HEK293 (cell line): ENCODE results near the gene OTUB2.

ENCODE experiments used
- BCL11A ChIP-seq: fragments of 450-650 bp; formaldehyde crosslinking; IDR thresholded peaks from 2 replicates; pipeline ENCODE4 v1.5.1; 2016; ENCODE audit warnings: low read depth, missing biosample characterization, missing genetic modification characterization
- CTCF ChIP-seq: fragments of 450-650 bp; formaldehyde crosslinking; IDR thresholded peaks from 2 replicates; pipeline ENCODE4 v1.5.1; 2016; ENCODE audit warnings: missing biosample characterization, missing genetic modification characterization
- PATZ1 ChIP-seq: fragments of 450-650 bp; formaldehyde crosslinking; IDR thresholded peaks from 2 replicates; pipeline ENCODE4 v1.5.1; 2016; ENCODE audit warnings: missing biosample characterization, missing genetic modification characterization
- REST ChIP-seq: fragments of 450-650 bp; formaldehyde crosslinking; IDR thresholded peaks from 2 replicates; pipeline ENCODE4 v1.5.1; 2016; ENCODE audit warnings: missing biosample characterization, missing genetic modification characterization
- ZBTB49 ChIP-seq: fragments of 450-650 bp; formaldehyde crosslinking; IDR thresholded peaks from 2 replicates; pipeline ENCODE4 v1.5.1; 2016; ENCODE audit warnings: missing biosample characterization, missing genetic modification characterization, low read depth
- ZNF121 ChIP-seq: fragments of 450-650 bp; formaldehyde crosslinking; IDR thresholded peaks from 2 replicates; pipeline ENCODE4 v1.5.1; 2016; ENCODE audit warnings: missing biosample characterization, missing genetic modification characterization
- ZNF19 ChIP-seq: fragments of 450-650 bp; formaldehyde crosslinking; IDR thresholded peaks from 2 replicates; pipeline ENCODE4; 2016; ENCODE audit warnings: missing biosample characterization, missing genetic modification characterization, low read depth
- ZNF248 ChIP-seq: fragments of 450-650 bp; formaldehyde crosslinking; IDR thresholded peaks from 2 replicates; pipeline ENCODE4 v1.5.1; 2017; ENCODE audit warnings: missing biosample characterization, missing genetic modification characterization
- ZNF274 ChIP-seq, 2 experiments: fragments of 200-500 bp in 1 of 2; fragments of 450-650 bp in 1 of 2; sonication (Bioruptor generic) in 1 of 2; formaldehyde crosslinking in 1 of 2; IDR thresholded peaks; 2 replicates each; pipeline versions ENCODE4 v1.5.1 to v1.6.1; 2014 to 2016; ENCODE audit warnings: borderline replicate concordance in 1 of 2, inconsistent platforms in 1 of 2, low read length in 1 of 2, missing biosample characterization in 1 of 2, missing genetic modification characterization in 1 of 2
- ZNF37A ChIP-seq: fragments of 450-650 bp; IDR thresholded peaks from 2 replicates; pipeline ENCODE4 v1.5.1; 2018; ENCODE audit warnings: missing biosample characterization, missing genetic modification characterization
- ZNF501 ChIP-seq: fragments of 450-650 bp; formaldehyde crosslinking; IDR thresholded peaks from 2 replicates; pipeline ENCODE4 v1.5.1; 2016; ENCODE audit warnings: missing biosample characterization, missing genetic modification characterization
- ZNF530 ChIP-seq: fragments of 450-650 bp; formaldehyde crosslinking; IDR thresholded peaks from 2 replicates; pipeline ENCODE4 v1.5.1; 2016; ENCODE audit warnings: low read depth, missing biosample characterization, missing genetic modification characterization
- ZSCAN30 ChIP-seq: fragments of 450-650 bp; IDR thresholded peaks from 2 replicates; pipeline ENCODE4 v1.5.1; 2018; ENCODE audit warnings: missing biosample characterization, mild to moderate bottlenecking, missing genetic modification characterization, moderate library complexity

- TF ChIP-seq ZNF274 (IDR thresholded peaks at IDR 0.05; ENCODE audit: low read length) (no peak), ZNF274 (tag by site-specific recombination; IDR thresholded peaks at IDR 0.05; ENCODE audit: borderline replicate concordance) (no peak), ZNF248 (tag by site-specific recombination) (no peak), CTCF (tag by site-specific recombination) (no peak), REST (tag by site-specific recombination) (no peak), ZNF121 (tag by site-specific recombination) (no peak), PATZ1 (tag by site-specific recombination) (no peak), ZNF19 (no peak), BCL11A (tag by site-specific recombination) (no peak), ZNF501 (tag by site-specific recombination) (no peak), ZBTB49 (tag by site-specific recombination) (no peak), ZSCAN30 (no peak), ZNF37A (tag by site-specific recombination) (no peak), ZNF530 (tag by site-specific recombination) (no peak)
These were observed 48.2 kb upstream of the OTUB2 start for GRCh38 chr14:93977790-93978581.
